Caco-2 (cell line): Measurements from ENCODE around the gene DSN1. TPM values are rescaled to one million over a fixed set of nuclear protein-coding genes. Genes with fewer than 3 reads are reported as not detected.

Experiments
- BruUV-seq: library from RNA; stranded (reverse); fragments of 400-500 nt; replicated peaks from 2 replicates; lab custom pipeline; 2021; lab: Mats Ljungman, UMichigan
- CTCF ChIA-PET: fragments of 300-600 bp; sonication (Branson Sonifier 250); formaldehyde crosslinking; loops from one replicate; lab custom pipeline; 2022; ENCODE audit warnings: antibody characterized with exemption; lab: Charles Lee
- POLR2A ChIA-PET: fragments of 300-600 bp; sonication (Branson Sonifier 250); formaldehyde crosslinking; loops from one replicate; lab custom pipeline; 2022; ENCODE audit warnings: antibody characterized with exemption; lab: Charles Lee
- DNase-seq, 2 experiments: peaks; one replicate each; pipeline versions ENCODE4 v3.0.0 to v3.0.0-alpha.2; 2020 to 2022
- H3K27me3 ChIP-seq: replicated peaks from 2 replicates; pipeline ENCODE4 v1.6.0; 2011; ENCODE audit warnings: low read length; ENCODE audit not compliant: control insufficient read depth, insufficient read depth
- H3K36me3 ChIP-seq: 2 replicates; pipeline ENCODE4 v1.5.1; 2011; ENCODE audit warnings: low read length; ENCODE audit not compliant: control insufficient read depth, insufficient read depth
- H3K4me1 ChIP-seq: fragments of 250-450 bp; sonication (Bioruptor Pico); 2 replicates; pipeline ENCODE4 v1.5.1; 2020; ENCODE audit warnings: mild to moderate bottlenecking
- H3K4me3 ChIP-seq: 2 replicates; pipeline ENCODE4 v1.5.1; 2011; ENCODE audit warnings: low read depth, mild to moderate bottlenecking, control low read depth, low read length
- H3K9me3 ChIP-seq: fragments of 250-450 bp; sonication (Bioruptor Pico); 2 replicates; pipeline ENCODE4 v1.5.1; 2020; ENCODE audit warnings: mild to moderate bottlenecking, moderate library complexity
- H3K27ac Mint-ChIP-seq: one replicate; pipeline ENCODE4 v1.8.0; 2022; ENCODE audit warnings: mixed read lengths; ENCODE audit not compliant: unreplicated experiment
- H3K27me3 Mint-ChIP-seq: one replicate; pipeline ENCODE4 v1.8.0; 2022; ENCODE audit warnings: mixed read lengths; ENCODE audit not compliant: insufficient read depth, unreplicated experiment
- H3K36me3 Mint-ChIP-seq: one replicate; pipeline ENCODE4 v1.8.0; 2022; ENCODE audit warnings: mild to moderate bottlenecking, mixed read lengths; ENCODE audit not compliant: insufficient read depth, unreplicated experiment
- H3K4me1 Mint-ChIP-seq: one replicate; pipeline ENCODE4 v1.8.0; 2022; ENCODE audit warnings: low read depth, mixed read lengths; ENCODE audit not compliant: unreplicated experiment
- H3K4me3 Mint-ChIP-seq: one replicate; pipeline ENCODE4 v1.8.0; 2022; ENCODE audit warnings: mild to moderate bottlenecking, moderate library complexity, mixed read lengths; ENCODE audit not compliant: unreplicated experiment
- H3K9me3 Mint-ChIP-seq: one replicate; pipeline ENCODE4 v1.8.0; 2022; ENCODE audit warnings: mixed read lengths; ENCODE audit not compliant: unreplicated experiment
- intact Hi-C: fragments of 100-400 bp; cut with micrococcal nuclease; formaldehyde crosslinking; loops from one replicate; pipeline ENCODE4 v1.10.0; 2022; ENCODE audit not compliant: unreplicated experiment
- total RNA-seq: library from RNA; stranded (reverse); gene quantifications from 2 replicates; pipeline ENCODE4 v1.2.3, GENCODE V29; 2022
- TF ChIP-seq, protein P1 (sequence below), 2 experiments: fragments of 200-600 bp in 1 of 2; IDR thresholded peaks; 1 replicate in 1 of 2; 2 replicates in 1 of 2; pipeline versions ENCODE4 v1.5.1 to v1.8.0; 2011 to 2022; ENCODE audit warnings: antibody characterized with exemption in 1 of 2, control low read depth in 1 of 2, inconsistent platforms in 1 of 2, low read depth in 1 of 2, low read length in 1 of 2, mild to moderate bottlenecking in 1 of 2, moderate library complexity in 1 of 2; ENCODE audit not compliant: insufficient read depth in 1 of 2, severe bottlenecking in 1 of 2, unreplicated experiment in 1 of 2

The DSN1 gene
- total RNA-seq, 1 experiment from 2014 or later = 59.2 TPM

DNA sequence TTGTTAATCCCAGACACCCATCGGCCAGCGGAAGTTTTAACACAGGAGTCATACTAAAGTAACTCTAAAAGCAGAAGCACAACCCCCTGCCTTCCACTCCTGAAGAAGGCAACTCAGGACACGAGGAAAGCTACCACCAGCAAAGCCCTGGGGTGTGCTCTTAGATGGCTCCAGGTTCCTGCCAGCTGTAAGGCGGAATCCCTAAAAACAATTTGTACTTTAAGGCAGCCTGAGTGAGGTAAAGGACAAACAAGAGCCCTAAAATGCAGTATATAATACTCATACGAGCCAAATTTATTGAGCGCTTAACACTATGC is 36.4 kb downstream of the DSN1 start:
- H3K27ac Mint-ChIP-seq = no peak overlapping the region
- intact Hi-C loops = no loop called here
- ChIA-PET POLR2A (no interaction called here), CTCF (interaction anchor here (1.4 to 1.9 kb wide), 2 partner anchors 18 to 37 kb away, joined by 7 to 8 read pairs; partner anchors contain the start of gene DSN1)
- H3K4me1 Mint-ChIP-seq = peaks cover 17% of the 10 kb centered on the region
- DNase-seq = peak in 1 of 2 experiments; percentile 23
- Histone ChIP-seq H3K4me3 (no peak overlapping the region), H3K36me3 (no peaks in the 10 kb centered on the region), H3K9me3 (no peaks in the 10 kb centered on the region), H3K4me1 (peaks cover 6% of the 10 kb centered on the region; the same call in 1 of the 2 replicates), H3K27me3 (no peaks in the 10 kb centered on the region)
- TF ChIP-seq, protein P1, sequence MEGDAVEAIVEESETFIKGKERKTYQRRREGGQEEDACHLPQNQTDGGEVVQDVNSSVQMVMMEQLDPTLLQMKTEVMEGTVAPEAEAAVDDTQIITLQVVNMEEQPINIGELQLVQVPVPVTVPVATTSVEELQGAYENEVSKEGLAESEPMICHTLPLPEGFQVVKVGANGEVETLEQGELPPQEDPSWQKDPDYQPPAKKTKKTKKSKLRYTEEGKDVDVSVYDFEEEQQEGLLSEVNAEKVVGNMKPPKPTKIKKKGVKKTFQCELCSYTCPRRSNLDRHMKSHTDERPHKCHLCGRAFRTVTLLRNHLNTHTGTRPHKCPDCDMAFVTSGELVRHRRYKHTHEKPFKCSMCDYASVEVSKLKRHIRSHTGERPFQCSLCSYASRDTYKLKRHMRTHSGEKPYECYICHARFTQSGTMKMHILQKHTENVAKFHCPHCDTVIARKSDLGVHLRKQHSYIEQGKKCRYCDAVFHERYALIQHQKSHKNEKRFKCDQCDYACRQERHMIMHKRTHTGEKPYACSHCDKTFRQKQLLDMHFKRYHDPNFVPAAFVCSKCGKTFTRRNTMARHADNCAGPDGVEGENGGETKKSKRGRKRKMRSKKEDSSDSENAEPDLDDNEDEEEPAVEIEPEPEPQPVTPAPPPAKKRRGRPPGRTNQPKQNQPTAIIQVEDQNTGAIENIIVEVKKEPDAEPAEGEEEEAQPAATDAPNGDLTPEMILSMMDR (IDR thresholded peaks at IDR 0.05; ENCODE audit: insufficient read depth in 1 of 2, low read depth in 1 of 2, low read length in 1 of 2, severe bottlenecking in 1 of 2, unreplicated experiment in 1 of 2) = no peak
- no peak overlapping the region for H3K4me3 Mint-ChIP-seq
- no peaks in the 10 kb centered on the region for H3K9me3 Mint-ChIP-seq
- no peaks in the 10 kb centered on the region for H3K27me3 Mint-ChIP-seq
- no peaks in the 10 kb centered on the region for H3K36me3 Mint-ChIP-seq
- BruUV-seq = no TSS peak

DNA sequence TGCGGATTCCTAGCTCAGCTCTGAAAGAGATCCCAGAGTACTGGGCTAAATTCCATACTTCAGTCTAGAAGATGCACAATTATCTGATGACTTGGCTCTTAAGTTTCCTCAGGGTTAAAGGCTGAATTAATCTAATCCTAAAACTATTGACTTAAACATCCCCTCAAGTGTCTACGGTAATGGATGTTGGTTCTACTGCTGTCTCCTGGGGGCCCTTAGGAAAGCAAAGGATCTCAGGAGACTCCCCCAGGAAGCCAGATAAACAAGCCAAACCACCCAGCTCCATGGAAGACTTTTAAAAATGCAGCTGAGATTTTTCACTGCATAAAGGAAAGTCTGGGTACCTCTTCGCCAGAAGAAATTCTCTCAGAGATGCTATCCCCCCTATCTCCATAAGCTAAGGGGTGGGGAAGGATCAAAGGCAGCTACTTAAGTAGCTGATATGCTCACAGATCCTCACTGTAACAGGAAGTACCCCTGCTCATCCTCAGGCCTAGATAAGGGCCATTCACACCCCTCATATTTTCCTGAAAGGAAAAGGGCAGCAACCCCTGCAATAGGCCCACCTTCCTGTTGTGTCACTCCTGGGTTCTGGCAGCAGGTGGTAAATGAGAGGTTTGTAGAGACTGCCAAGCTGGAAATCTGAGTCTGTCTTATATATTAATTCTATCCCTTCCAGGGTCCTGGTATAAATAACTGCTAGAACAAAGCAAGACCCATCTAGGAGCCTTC is 36.9 kb downstream of the DSN1 start:
- BruUV-seq = no TSS peak
- POLR2A ChIA-PET = no interaction called here

DNA sequence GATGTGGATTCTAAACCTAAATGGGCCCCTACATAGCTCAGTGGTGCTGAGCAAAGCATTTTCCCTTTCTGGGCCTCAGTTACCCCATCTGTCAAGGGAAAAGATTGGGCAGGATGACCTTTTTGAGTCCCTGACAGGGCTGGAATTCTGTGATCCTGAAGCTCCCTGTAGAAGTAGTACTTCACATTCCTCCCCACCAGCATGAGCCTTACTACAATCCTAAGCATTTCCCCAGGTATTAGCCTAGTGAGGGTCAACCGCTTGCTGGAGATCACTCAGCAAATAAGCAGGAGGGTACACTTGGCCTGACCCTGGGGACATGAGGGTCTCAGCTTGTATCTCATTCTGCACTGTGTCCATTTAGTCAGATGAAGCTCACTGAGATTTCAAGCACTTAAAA is 41.1 kb downstream of the DSN1 start:
- Histone ChIP-seq H3K9me3 (no peaks in the 10 kb centered on the region), H3K27me3 (no peaks in the 10 kb centered on the region), H3K36me3 (no peaks in the 10 kb centered on the region), H3K4me3 (no peak overlapping the region), H3K4me1 (peaks cover 6% of the 10 kb centered on the region; the same call in 1 of the 2 replicates)
- Mint-ChIP-seq H3K36me3 (no peaks in the 10 kb centered on the region), H3K27me3 (no peaks in the 10 kb centered on the region), H3K4me3 (no peak overlapping the region), H3K4me1 (peaks cover 13% of the 10 kb centered on the region), H3K27ac (no peak overlapping the region), H3K9me3 (no peaks in the 10 kb centered on the region)
- CTCF ChIA-PET = no interaction called here
- TF ChIP-seq, protein P1 (IDR thresholded peaks at IDR 0.05; ENCODE audit: insufficient read depth in 1 of 2, low read depth in 1 of 2, low read length in 1 of 2, severe bottlenecking in 1 of 2, unreplicated experiment in 1 of 2) = no peak
- intact Hi-C loops = no loop called here
- DNase-seq = no peak
- POLR2A ChIA-PET = interaction anchor here (0.6 kb wide), 1 partner anchor 131 kb away, joined by 9 read pairs; no protein-coding TSS in a partner anchor
- no TSS peak for BruUV-seq

More for the DNA sequence above, 36.9 kb downstream of the DSN1 start:
- TF ChIP-seq, protein P1 (IDR thresholded peaks at IDR 0.05; ENCODE audit: insufficient read depth in 1 of 2, low read depth in 1 of 2, low read length in 1 of 2, severe bottlenecking in 1 of 2, unreplicated experiment in 1 of 2) = no peak
- no peak overlapping the region for H3K27ac Mint-ChIP-seq
- Histone ChIP-seq H3K4me1 (peaks cover 6% of the 10 kb centered on the region; the same call in 1 of the 2 replicates), H3K27me3 (no peaks in the 10 kb centered on the region), H3K36me3 (no peaks in the 10 kb centered on the region), H3K4me3 (no peak overlapping the region), H3K9me3 (no peaks in the 10 kb centered on the region)
- no peaks in the 10 kb centered on the region for H3K36me3 Mint-ChIP-seq
- H3K4me3 Mint-ChIP-seq = no peak overlapping the region
- no peaks in the 10 kb centered on the region for H3K9me3 Mint-ChIP-seq
- DNase-seq = peak in 1 of 2 experiments; percentile 26
- H3K4me1 Mint-ChIP-seq = peaks cover 13% of the 10 kb centered on the region
- CTCF ChIA-PET = interaction anchor here (0.6 to 1.9 kb wide), 7 partner anchors 10 to 256 kb away, joined by 3 to 9 read pairs (median 7); partner anchors contain the start of genes DSN1, NDRG3 and RAB5IF
- H3K27me3 Mint-ChIP-seq = no peaks in the 10 kb centered on the region
- intact Hi-C loops = no loop called here
